Adipocyte (in vitro differentiated cells): Measurements from ENCODE around the gene CDK10.
A peak's percentile ranks its signal among the peaks of the same experiment; 100 is the strongest.

Source experiments
- DNase-seq: peaks from one replicate; pipeline ENCODE4 v3.0.0-alpha.2; 2015; ENCODE audit warnings: low read depth
- H3K27me3 ChIP-seq: replicated peaks from 2 replicates; pipeline ENCODE4 v1.7.0; 2013; ENCODE audit warnings: mild to moderate bottlenecking, low read length, moderate library complexity; ENCODE audit not compliant: control insufficient read depth, insufficient read depth
- H3K36me3 ChIP-seq: 2 replicates; pipeline ENCODE4 v1.7.0; 2013; ENCODE audit warnings: low read length, mild to moderate bottlenecking, moderate library complexity; ENCODE audit not compliant: control insufficient read depth, insufficient read depth, severe bottlenecking
- H3K4me1 ChIP-seq: 2 replicates; pipeline ENCODE4 v1.7.0; 2013; ENCODE audit warnings: mild to moderate bottlenecking, low read length, moderate library complexity; ENCODE audit not compliant: control insufficient read depth, insufficient read depth
- H3K4me3 ChIP-seq: 2 replicates; pipeline ENCODE4 v1.7.0; 2013; ENCODE audit warnings: mild to moderate bottlenecking, low read length, moderate library complexity
- H3K9ac ChIP-seq: 2 replicates; pipeline ENCODE4 v1.7.0; 2013; ENCODE audit warnings: mild to moderate bottlenecking, low read length, moderate library complexity
- H3K9me3 ChIP-seq: 2 replicates; pipeline ENCODE4 v1.7.0; 2013; ENCODE audit warnings: mild to moderate bottlenecking, low read length, moderate library complexity; ENCODE audit not compliant: control insufficient read depth

CDK10 gene, protein sequence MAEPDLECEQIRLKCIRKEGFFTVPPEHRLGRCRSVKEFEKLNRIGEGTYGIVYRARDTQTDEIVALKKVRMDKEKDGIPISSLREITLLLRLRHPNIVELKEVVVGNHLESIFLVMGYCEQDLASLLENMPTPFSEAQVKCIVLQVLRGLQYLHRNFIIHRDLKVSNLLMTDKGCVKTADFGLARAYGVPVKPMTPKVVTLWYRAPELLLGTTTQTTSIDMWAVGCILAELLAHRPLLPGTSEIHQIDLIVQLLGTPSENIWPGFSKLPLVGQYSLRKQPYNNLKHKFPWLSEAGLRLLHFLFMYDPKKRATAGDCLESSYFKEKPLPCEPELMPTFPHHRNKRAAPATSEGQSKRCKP

DNA sequence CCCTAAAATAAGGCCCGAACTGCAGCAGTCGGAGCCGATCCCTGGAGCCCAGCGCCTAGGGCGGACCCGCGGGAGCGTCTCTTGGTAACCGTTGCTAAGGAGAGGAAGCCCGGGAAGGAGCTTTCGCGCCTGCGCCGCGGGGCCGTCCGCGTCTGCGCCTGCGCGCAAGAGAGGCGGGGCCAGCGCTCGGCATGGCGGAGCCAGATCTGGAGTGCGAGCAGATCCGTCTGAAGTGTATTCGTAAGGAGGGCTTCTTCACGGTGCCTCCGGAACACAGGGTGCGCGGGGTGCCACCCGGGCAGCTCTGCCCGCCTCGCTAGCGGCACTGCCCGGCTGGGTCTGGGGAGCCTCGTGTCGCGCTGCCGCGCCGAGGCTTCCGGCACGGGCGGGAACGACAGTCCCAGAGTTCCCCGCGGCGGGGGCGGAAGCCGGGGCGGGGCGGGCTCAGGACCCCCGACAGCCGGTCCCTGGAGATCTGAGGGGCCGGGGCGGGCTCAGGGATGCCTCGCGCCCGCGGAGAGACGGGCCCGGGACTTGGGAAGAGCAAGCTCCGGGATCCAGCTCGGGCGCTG lies at the start of gene CDK10:
Gene CDK10, plus strand, starts transcription at position 170 of the 572 bp plus-strand sequence. Its CDS starts 22 bp downstream, at position 192.
- Histone ChIP-seq H3K27me3 (no peaks in the 10 kb centered on the region), H3K9me3 (no peaks in the 10 kb centered on the region), H3K36me3 (peaks cover 9% of the 10 kb centered on the region), H3K4me1 (peaks cover 9% of the 10 kb centered on the region), H3K9ac (peak within 1 kb of the TSS; percentile 95), H3K4me3 (peak within 1 kb of the TSS; percentile 95)
- peak; percentile 96 for DNase-seq

DNA sequence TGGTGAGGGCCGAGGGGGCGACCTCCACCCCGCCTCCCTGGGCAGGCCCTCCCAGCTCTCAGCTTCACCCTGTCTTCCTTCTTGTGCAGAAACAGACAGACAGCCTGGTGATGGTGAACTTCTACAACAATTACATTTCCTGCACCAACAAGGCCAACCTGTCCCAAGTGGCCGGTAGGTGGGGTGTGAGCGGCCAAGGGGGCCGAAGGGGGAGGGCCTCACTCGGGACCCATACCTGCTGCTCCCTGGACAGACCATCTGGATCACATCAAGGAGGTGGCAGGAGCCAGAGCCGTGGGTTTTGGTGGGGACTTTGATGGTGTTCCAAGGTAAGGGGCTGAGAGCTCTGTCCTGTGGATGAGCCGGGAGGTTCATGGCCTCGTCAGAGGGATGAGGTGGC lies 49.1 kb upstream of the CDK10 start:
- Histone ChIP-seq H3K4me3 (no peak overlapping the region), H3K36me3 (no peaks in the 10 kb centered on the region), H3K9me3 (peaks cover 3% of the 10 kb centered on the region), H3K27me3 (peaks cover 19% of the 10 kb centered on the region), H3K4me1 (peaks cover 17% of the 10 kb centered on the region), H3K9ac (no peak overlapping the region)
- no peak for DNase-seq

DNA sequence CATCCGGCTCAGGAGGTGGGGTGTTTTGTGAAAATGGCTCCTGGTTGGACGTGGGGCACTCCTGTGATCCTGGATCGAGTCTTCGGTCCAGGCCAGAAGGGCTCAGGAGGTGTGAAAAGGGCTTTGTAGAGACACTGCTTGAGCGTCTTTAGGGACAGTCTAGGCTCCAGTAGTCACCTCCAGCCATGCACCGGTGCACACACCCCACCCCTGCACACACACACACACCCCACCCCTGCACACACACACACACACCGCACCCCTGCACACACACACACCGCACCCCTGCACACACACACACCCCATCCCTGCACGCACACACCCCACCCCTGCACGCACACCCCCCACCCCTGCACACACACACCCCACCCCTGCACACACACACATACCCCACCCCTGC lies 48.0 kb upstream of the CDK10 start:
- Histone ChIP-seq H3K9me3 (peaks cover 3% of the 10 kb centered on the region), H3K4me1 (peaks cover 7% of the 10 kb centered on the region), H3K27me3 (peaks cover 12% of the 10 kb centered on the region), H3K9ac (no peak overlapping the region), H3K36me3 (no peaks in the 10 kb centered on the region), H3K4me3 (no peak overlapping the region)
- no peak for DNase-seq

DNA sequence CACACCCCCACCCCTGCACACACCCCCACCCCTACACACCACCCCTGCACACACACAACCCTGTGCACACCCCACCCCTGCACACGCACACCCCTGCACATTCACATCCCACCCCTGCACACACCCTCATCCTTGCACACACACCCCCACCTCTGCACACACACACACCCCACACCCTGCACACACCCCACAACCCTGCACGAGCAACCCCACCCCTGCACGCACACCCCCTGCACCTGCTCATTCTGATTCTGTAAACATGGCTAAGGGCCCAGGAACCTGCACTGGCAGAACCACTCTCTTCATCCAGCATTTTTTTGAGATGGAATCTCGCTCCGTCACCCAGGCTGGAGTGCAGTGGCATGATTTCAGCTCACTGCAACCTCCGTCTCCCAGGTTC lies 47.1 kb upstream of the CDK10 start:
- peaks cover 10% of the 10 kb centered on the region for H3K27me3 ChIP-seq
- no peak overlapping the region for H3K9ac ChIP-seq
- no peak overlapping the region for H3K4me3 ChIP-seq
- no peaks in the 10 kb centered on the region for H3K36me3 ChIP-seq
- H3K9me3 ChIP-seq, result peaks cover 2% of the 10 kb centered on the region
- peaks cover 5% of the 10 kb centered on the region for H3K4me1 ChIP-seq
- no peak for DNase-seq

DNA sequence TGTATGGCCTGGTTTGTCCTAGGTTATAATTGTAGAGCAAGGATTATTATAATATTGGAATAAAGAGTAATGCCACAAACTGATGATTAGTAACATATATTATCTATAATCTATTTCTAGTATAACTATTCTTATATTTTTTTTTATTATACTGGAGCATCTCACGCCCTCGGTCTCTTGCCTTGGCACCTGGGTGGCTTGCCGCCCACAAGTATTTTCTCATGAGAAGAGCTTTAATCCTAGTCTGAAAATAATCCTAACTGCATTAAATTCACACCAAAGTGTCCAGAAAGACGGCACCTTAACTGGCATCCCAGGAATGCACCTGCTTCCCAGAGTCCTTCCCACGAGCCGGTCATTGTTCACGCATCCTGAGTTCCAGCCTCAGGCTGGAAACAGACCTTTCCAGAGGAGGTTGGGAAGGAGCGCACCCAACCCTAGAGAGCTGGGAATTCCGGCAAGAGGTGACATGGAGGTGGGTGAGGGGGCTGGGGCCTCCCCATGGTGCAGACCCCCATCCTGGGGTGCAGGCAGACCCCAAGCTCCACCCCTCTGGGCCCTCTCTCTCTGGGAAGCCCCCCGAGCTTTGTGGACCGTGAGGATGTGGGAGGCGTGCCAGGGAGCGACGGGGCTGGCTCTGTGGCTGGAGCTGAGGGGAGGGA lies 44.9 kb upstream of the CDK10 start:
- DNase-seq, result no peak
- H3K36me3 ChIP-seq, result peaks cover 20% of the 10 kb centered on the region
- H3K9me3 ChIP-seq, result no peaks in the 10 kb centered on the region
- H3K4me1 ChIP-seq, result peaks cover 5% of the 10 kb centered on the region
- peak overlapping the region; percentile 74 for H3K9ac ChIP-seq
- H3K27me3 ChIP-seq, result peaks cover 2% of the 10 kb centered on the region
- H3K4me3 ChIP-seq, result peak overlapping the region; percentile 77

DNA sequence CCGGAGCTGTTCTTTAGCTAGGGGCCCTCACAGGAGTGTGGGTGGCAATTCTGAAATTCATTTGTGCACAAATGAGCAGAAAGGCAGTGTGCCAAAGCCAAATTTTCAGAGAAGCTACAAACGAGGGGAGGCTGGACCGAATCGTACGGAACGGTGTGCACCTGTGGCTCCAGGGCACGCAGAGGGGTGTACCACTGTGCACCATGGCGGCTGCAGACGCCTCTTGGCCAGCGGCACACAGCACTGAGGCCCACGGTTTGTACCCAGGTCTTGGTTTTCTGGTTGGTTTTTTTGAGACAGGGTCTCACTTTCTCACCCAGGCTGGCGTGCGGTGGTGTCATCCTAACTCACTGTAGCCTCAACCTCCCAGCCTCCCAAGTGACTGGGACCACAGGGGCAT lies 43.9 kb upstream of the CDK10 start:
- H3K36me3 ChIP-seq, result peaks cover 27% of the 10 kb centered on the region
- H3K27me3 ChIP-seq, result no peaks in the 10 kb centered on the region
- no peak for DNase-seq
- H3K4me1 ChIP-seq, result peaks cover 5% of the 10 kb centered on the region
- no peak overlapping the region for H3K9ac ChIP-seq
- H3K9me3 ChIP-seq, result no peaks in the 10 kb centered on the region
- no peak overlapping the region for H3K4me3 ChIP-seq

DNA sequence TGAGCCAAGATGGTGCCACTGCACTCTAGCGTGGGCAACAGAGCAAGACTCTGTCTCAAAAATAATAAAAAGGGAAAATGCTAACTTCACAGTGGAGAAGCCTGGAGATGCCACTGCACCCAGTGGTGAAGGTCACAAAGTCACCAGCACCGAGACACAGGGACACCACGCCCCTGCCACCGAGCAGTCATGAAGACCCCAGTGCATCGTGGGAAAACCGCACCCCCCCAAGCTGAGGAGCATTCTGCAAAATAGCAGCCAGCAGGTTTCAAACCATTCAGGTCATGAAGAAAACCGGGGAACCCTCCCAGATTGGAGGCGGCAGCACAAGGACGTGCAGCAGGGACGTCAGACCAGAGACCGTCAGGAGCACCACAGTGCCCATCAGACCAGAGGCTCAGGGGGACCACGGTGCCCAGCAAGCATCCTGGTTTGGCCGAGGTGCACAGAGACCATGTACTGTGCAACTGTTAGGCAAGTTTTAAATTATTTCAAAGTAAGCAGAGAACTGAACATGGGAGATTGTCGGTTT lies 42.7 kb upstream of the CDK10 start:
- H3K36me3 ChIP-seq, result peaks cover 32% of the 10 kb centered on the region
- H3K4me1 ChIP-seq, result peaks cover 5% of the 10 kb centered on the region
- no peak overlapping the region for H3K9ac ChIP-seq
- H3K4me3 ChIP-seq, result no peak overlapping the region
- H3K27me3 ChIP-seq, result no peaks in the 10 kb centered on the region
- no peak for DNase-seq
- H3K9me3 ChIP-seq, result no peaks in the 10 kb centered on the region

DNA sequence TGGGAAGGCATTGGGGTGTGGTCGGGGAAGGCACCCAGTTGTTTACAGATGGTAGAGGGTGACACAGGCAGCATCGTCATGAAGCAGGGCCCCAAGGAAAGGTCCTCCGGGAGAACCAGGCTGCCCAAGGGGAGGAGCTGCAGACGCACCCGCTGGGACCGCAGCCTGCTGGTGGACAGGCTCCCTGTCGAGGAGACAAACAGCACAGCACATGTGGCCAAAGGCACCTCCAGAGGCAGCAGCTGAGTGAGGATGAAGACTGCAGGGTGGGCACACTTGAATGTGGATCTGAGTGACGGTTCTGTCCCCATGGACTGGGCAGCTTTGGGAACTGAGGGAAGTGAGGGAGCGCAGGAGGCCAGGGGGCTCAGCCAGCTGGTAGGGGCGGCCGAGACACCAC lies 41.4 kb upstream of the CDK10 start:
- peaks cover 5% of the 10 kb centered on the region for H3K4me1 ChIP-seq

DNA sequence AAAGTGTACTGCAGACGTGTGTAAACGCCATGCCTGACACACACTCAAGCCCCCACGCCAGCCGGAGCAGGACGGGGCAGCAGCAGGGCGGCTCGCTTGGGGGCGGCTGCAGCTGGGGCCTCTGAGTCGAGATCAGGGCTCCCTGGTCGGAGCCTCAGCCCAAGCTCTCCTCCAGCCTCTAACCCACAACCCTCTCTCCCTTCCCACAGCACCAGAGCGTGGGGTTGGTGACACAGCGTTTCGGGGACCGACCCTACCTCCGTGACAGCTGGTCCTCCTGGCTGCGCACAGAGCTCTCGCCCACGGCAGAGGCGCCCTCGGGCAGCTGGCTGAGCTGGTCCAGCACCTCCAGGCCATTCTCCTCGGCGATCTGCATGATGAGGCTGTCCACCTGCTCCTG lies 40.2 kb upstream of the CDK10 start:
- Histone ChIP-seq H3K9ac (no peak overlapping the region), H3K27me3 (no peaks in the 10 kb centered on the region), H3K4me3 (no peak overlapping the region), H3K36me3 (peaks cover 39% of the 10 kb centered on the region), H3K9me3 (no peaks in the 10 kb centered on the region), H3K4me1 (no peaks in the 10 kb centered on the region)
- DNase-seq, result no peak

More for the DNA sequence above, 41.4 kb upstream of the CDK10 start:
- DNase-seq, result no peak
- H3K9me3 ChIP-seq, result no peaks in the 10 kb centered on the region
- H3K27me3 ChIP-seq, result no peaks in the 10 kb centered on the region
- no peak overlapping the region for H3K9ac ChIP-seq
- no peak overlapping the region for H3K4me3 ChIP-seq
- H3K36me3 ChIP-seq, result peaks cover 32% of the 10 kb centered on the region

DNA sequence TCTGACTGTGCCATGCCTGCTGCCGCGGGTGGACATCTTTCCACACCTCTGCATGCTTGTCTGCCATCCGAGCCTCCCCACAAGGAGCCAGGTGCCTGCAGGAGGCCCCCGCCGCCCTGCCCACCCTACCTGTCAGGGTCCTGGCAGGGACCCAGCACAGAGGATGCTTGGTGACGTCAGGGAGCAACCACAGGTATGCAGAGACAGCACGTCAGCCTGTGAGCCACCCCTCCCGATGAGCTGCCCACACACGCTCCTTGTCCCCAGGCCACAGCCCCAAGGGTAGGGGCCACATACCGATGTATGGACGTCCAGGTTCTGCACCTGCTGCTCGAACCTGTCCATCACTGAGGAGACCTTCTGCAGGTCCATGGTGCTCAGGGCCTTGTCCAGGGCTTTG lies 39.6 kb upstream of the CDK10 start:
- no peak overlapping the region for H3K4me3 ChIP-seq
- H3K9me3 ChIP-seq, result no peaks in the 10 kb centered on the region
- H3K36me3 ChIP-seq, result peaks cover 45% of the 10 kb centered on the region
- no peak for DNase-seq
- H3K9ac ChIP-seq, result no peak overlapping the region
- H3K27me3 ChIP-seq, result no peaks in the 10 kb centered on the region
- H3K4me1 ChIP-seq, result no peaks in the 10 kb centered on the region

DNA sequence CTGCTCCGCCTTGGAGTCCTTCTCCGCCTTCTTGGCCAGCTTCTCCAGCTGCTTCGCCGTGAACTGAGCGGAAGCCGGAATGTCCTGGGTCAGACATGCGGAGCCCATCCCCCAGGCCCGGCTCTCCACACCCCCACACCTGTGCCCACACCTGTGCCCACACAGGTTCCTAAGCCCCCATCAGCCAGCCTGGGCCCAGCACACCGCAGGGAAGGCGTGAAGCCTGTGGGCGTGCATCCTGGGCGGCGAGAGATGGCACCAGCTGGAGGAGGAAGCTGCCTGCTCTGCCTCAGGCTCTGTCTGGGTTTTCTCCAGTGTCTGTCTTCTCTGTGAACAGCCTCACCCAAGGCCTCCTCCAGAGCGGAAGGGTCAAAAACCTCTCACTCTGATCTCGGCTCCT lies 34.9 kb upstream of the CDK10 start:
- no peak overlapping the region for H3K4me3 ChIP-seq
- DNase-seq, result no peak
- peaks cover 27% of the 10 kb centered on the region for H3K36me3 ChIP-seq

More for the DNA sequence above, 34.9 kb upstream of the CDK10 start:
- no peaks in the 10 kb centered on the region for H3K9me3 ChIP-seq
- H3K27me3 ChIP-seq, result no peaks in the 10 kb centered on the region
- H3K4me1 ChIP-seq, result peaks cover 4% of the 10 kb centered on the region
- no peak overlapping the region for H3K9ac ChIP-seq
